CD4-positive, alpha-beta T cell (primary cell): ENCODE measurements around the gene STK38L. TPM values are rescaled to one million over a fixed set of nuclear protein-coding genes. Genes with fewer than 3 reads are reported as not detected.

Experiments used
- ATAC-seq: fragments of 200-7000 bp; cut with Tn5 transposase; one replicate; pipeline ENCODE4 v1.10.0; 2022; ENCODE audit warnings: mild to moderate bottlenecking; ENCODE audit not compliant: poor library complexity
- CTCF ChIA-PET: fragments of 350-600 bp; sonication (Branson Sonifier 250); formaldehyde crosslinking; loops from one replicate; lab custom pipeline; 2021; ENCODE audit warnings: antibody characterized with exemption, inconsistent platforms; lab: Charles Lee
- POLR2A ChIA-PET: fragments of 350-600 bp; sonication (Branson Sonifier 250); formaldehyde crosslinking; loops from one replicate; lab custom pipeline; 2021; ENCODE audit warnings: antibody characterized with exemption, inconsistent platforms; lab: Charles Lee
- DNase-seq, 14 experiments: peaks; one replicate each; pipeline ENCODE4 v3.0.0-alpha.2; 2013 to 2020; ENCODE audit warnings: mixed read lengths in 2 of 14
- H3K27ac ChIP-seq, 2 donors: one replicate each; pipeline versions ENCODE4 v1.5.1 to v1.7.0; 2013; ENCODE audit warnings: low read length in 2 of 2, low read depth in 1 of 2, mild to moderate bottlenecking in 1 of 2
- H3K27me3 ChIP-seq, 2 experiments: 1 replicate in 1 of 2; 2 replicates in 1 of 2; pipeline versions ENCODE4 v1.6.1 to v1.7.0; 2013; ENCODE audit warnings: low read length in 2 of 2, control low read depth in 1 of 2, mild to moderate bottlenecking in 1 of 2, moderate library complexity in 1 of 2; ENCODE audit not compliant: insufficient read depth in 2 of 2, control insufficient read depth in 1 of 2
- H3K36me3 ChIP-seq: one replicate; pipeline ENCODE4 v1.6.1; 2013; ENCODE audit warnings: low read length, control low read depth; ENCODE audit not compliant: insufficient read depth
- H3K4me1 ChIP-seq: one replicate; pipeline ENCODE4 v1.6.1; 2013; ENCODE audit warnings: low read length, control low read depth; ENCODE audit not compliant: insufficient read depth
- H3K4me3 ChIP-seq: one replicate; pipeline ENCODE4 v1.5.1; 2013; ENCODE audit warnings: mild to moderate bottlenecking, low read length, moderate library complexity
- H3K9me3 ChIP-seq, 2 experiments: 1 replicate in 1 of 2; 2 replicates in 1 of 2; pipeline versions ENCODE4 v1.6.1 to v1.7.0; 2013; ENCODE audit warnings: low read length in 2 of 2, mild to moderate bottlenecking in 2 of 2, control low read depth in 1 of 2, moderate library complexity in 1 of 2; ENCODE audit not compliant: control insufficient read depth in 1 of 2, insufficient read depth in 1 of 2
- H3K27ac Mint-ChIP-seq: one replicate; pipeline ENCODE4 v1.8.0; 2020; ENCODE audit warnings: mixed read lengths
- H3K27me3 Mint-ChIP-seq: one replicate; pipeline ENCODE4 v1.8.0; 2021; ENCODE audit warnings: mixed read lengths
- H3K36me3 Mint-ChIP-seq: one replicate; pipeline ENCODE4 v1.8.0; 2021; ENCODE audit warnings: low read depth, mixed read lengths
- H3K4me1 Mint-ChIP-seq: one replicate; pipeline ENCODE4 v1.8.0; 2021; ENCODE audit warnings: low read depth, mixed read lengths
- H3K4me3 Mint-ChIP-seq: one replicate; pipeline ENCODE4 v1.8.0; 2020; ENCODE audit warnings: mild to moderate bottlenecking, mixed read lengths
- H3K9me3 Mint-ChIP-seq: one replicate; pipeline ENCODE4 v1.8.0; 2020; ENCODE audit warnings: mixed read lengths
- intact Hi-C, 2 experiments: fragments of 100-400 bp; cut with DNase I in 1 of 2; cut with micrococcal nuclease in 1 of 2; formaldehyde crosslinking; loops; one replicate each; pipeline versions ENCODE4 v1.15.1 to v1.9.0; 2023 to 2025; cut with DNase I, micrococcal nuclease
- total RNA-seq, 174 experiments: library from RNA in 2 of 174; stranded (reverse) in 2 of 174; gene quantifications; one replicate each; pipeline ENCODE4 v1.2.3 and lab custom pipeline; 2021 to 2026
- TF ChIP-seq, protein P1 (sequence below): fragments of 200-600 bp; IDR thresholded peaks from one replicate; pipeline ENCODE4 v1.8.0; 2022; ENCODE audit warnings: antibody characterized with exemption, mild to moderate bottlenecking

The STK38L gene
- total RNA-seq, 2 experiments from 2014 or later, result 18.3 to 21.0 TPM

- ATAC-seq, result no peak
- Histone ChIP-seq H3K9me3 (no peaks in the 10 kb centered on the region), H3K27me3 (no peaks in the 10 kb centered on the region), H3K4me1 (no peaks in the 10 kb centered on the region), H3K27ac (no peak overlapping the region), H3K4me3 (no peak overlapping the region), H3K36me3 (no peaks in the 10 kb centered on the region)
- Mint-ChIP-seq H3K4me1 (peaks cover 39% of the 10 kb centered on the region), H3K9me3 (no peaks in the 10 kb centered on the region), H3K36me3 (peaks cover 9% of the 10 kb centered on the region), H3K27me3 (no peaks in the 10 kb centered on the region), H3K27ac (no peak overlapping the region), H3K4me3 (no peak overlapping the region)
- TF ChIP-seq, protein P1, sequence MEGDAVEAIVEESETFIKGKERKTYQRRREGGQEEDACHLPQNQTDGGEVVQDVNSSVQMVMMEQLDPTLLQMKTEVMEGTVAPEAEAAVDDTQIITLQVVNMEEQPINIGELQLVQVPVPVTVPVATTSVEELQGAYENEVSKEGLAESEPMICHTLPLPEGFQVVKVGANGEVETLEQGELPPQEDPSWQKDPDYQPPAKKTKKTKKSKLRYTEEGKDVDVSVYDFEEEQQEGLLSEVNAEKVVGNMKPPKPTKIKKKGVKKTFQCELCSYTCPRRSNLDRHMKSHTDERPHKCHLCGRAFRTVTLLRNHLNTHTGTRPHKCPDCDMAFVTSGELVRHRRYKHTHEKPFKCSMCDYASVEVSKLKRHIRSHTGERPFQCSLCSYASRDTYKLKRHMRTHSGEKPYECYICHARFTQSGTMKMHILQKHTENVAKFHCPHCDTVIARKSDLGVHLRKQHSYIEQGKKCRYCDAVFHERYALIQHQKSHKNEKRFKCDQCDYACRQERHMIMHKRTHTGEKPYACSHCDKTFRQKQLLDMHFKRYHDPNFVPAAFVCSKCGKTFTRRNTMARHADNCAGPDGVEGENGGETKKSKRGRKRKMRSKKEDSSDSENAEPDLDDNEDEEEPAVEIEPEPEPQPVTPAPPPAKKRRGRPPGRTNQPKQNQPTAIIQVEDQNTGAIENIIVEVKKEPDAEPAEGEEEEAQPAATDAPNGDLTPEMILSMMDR, result no peak
- CTCF ChIA-PET, result no interaction called here
- DNase-seq, result no peak
- POLR2A ChIA-PET, result interaction anchor here (2.3 kb wide), 1 partner anchor 9 kb away, joined by 5 read pairs; the partner anchor contains the start of gene STK38L
- intact Hi-C loops, result loop anchor here in 1 of 2 experiments (10.0 kb wide), 1 partner anchor 442 kb away; the partner anchor contains the start of gene REP15
These were observed 8.8 kb downstream of the STK38L start for GRCh38 chr12:27252934-27253333.

DNA sequence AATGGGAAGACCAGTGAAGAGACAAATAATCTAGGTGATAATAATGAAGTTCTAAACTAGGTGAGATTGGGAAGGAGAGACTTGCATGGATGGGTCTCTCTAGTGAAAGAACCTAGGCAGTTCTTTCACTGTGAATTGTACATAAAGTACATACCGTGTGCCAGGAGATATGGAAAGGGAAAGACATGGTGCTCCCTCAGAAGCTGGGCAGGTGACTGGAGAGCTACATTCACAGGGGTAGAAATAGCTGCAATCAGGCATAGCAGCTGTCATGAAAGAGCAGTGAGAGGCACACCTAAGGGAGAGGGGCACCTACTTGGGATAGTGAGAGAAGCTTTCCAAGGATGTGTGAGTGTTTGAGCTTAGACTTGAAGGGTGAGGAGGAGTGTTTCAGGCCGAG, 9.3 kb downstream of the STK38L start:
- Mint-ChIP-seq H3K36me3 (peaks cover 9% of the 10 kb centered on the region), H3K27me3 (no peaks in the 10 kb centered on the region), H3K27ac (no peak overlapping the region), H3K4me3 (no peak overlapping the region), H3K4me1 (peaks cover 35% of the 10 kb centered on the region), H3K9me3 (no peaks in the 10 kb centered on the region)
- ChIA-PET CTCF (no interaction called here), POLR2A (interaction anchor here (2.3 kb wide), 1 partner anchor 9 kb away, joined by 5 read pairs; the partner anchor contains the start of gene STK38L)
- no peak overlapping the region for H3K27ac ChIP-seq
- H3K4me1 ChIP-seq, result no peaks in the 10 kb centered on the region
- H3K27me3 ChIP-seq, result no peaks in the 10 kb centered on the region
- ATAC-seq (no peak), DNase-seq (no peak)
- TF ChIP-seq, protein P1, result no peak
- H3K4me3 ChIP-seq, result no peak overlapping the region
- no peaks in the 10 kb centered on the region for H3K9me3 ChIP-seq
- intact Hi-C loops, result loop anchor here in 1 of 2 experiments (10.0 kb wide), 1 partner anchor 441 kb away; the partner anchor contains the start of gene REP15
- H3K36me3 ChIP-seq, result no peaks in the 10 kb centered on the region

DNA sequence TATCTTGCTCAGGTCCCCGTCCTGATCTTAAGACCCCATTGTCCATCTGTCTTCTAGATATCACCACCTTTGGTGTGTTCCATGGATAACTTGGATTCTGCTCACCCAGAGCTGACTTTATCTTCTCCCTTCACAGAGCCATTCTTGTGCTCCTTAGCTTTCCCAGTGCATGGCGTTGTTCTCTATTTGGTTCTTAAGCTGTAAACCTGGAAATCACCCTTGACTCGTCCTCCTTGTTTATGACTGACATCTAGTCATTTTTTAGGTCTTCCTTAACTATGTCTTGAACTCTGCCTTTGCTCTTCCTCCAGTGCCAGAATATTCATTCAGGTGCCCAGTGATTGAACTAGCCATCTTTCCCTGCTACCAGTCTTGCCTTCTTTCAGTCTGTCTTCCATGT, 11.7 kb downstream of the STK38L start:
- intact Hi-C loops, result loop anchor here in 1 of 2 experiments (10.0 kb wide), 1 partner anchor 439 kb away; the partner anchor contains the start of gene REP15
- no peaks in the 10 kb centered on the region for H3K4me1 ChIP-seq
- H3K27ac ChIP-seq, result no peak overlapping the region
- no peaks in the 10 kb centered on the region for H3K36me3 ChIP-seq
- CTCF ChIA-PET, result no interaction called here
- ATAC-seq (no peak), DNase-seq (peak in 2 of 14 experiments; percentile 8 to 9)
- POLR2A ChIA-PET, result no interaction called here
- TF ChIP-seq, protein P1, result no peak
- H3K9me3 Mint-ChIP-seq, result no peaks in the 10 kb centered on the region
- H3K27me3 Mint-ChIP-seq, result no peaks in the 10 kb centered on the region
- peaks cover 39% of the 10 kb centered on the region for H3K4me1 Mint-ChIP-seq
- peaks cover 21% of the 10 kb centered on the region for H3K36me3 Mint-ChIP-seq
- H3K9me3 ChIP-seq, result no peaks in the 10 kb centered on the region
- no peak overlapping the region for H3K4me3 Mint-ChIP-seq
- H3K27ac Mint-ChIP-seq, result no peak overlapping the region
- H3K4me3 ChIP-seq, result no peak overlapping the region
- H3K27me3 ChIP-seq, result no peaks in the 10 kb centered on the region
